ENCODE results near the gene MTHFR. TPM values are rescaled to one million over a fixed set of nuclear protein-coding genes. Genes with fewer than 3 reads are reported as not detected.

Gene MTHFR
- total and polyA plus RNA-seq, 2 of the 4 experiments (the other 2 are of a cell fraction) = 7.3 to 7.4 TPM

GRCh38 chr1:11741919-11742558 is 63.7 kb downstream of the MTHFR start:
- H3K36me3 ChIP-seq (ENCODE audit: control insufficient read depth, insufficient read depth, low read length) = peaks cover 6% of the 10 kb centered on the region
- no peak overlapping the region for H3K4me2 ChIP-seq (ENCODE audit: low read depth, low read length)
- no peaks in the 10 kb centered on the region for H3K9me3 ChIP-seq (ENCODE audit: control insufficient read depth, insufficient read depth, low read length)
- H3K18ac ChIP-seq (ENCODE audit: low read depth, low read length) = no peak overlapping the region
- no peak overlapping the region for H3K27ac ChIP-seq (ENCODE audit: insufficient read depth, low read length)
- H2BK15ac ChIP-seq (ENCODE audit: low read depth, low read length) = no peak overlapping the region
- H3K9me1 ChIP-seq (ENCODE audit: insufficient read depth, low read length) = peaks cover 7% of the 10 kb centered on the region; the same call in 1 of the 2 replicates
- ATAC-seq (ENCODE audit: low read depth) = no peak
- no peak overlapping the region for H3K14ac ChIP-seq (replicated peaks; ENCODE audit: low read depth, low read length)
- no peak overlapping the region for H2BK5ac ChIP-seq (ENCODE audit: low read depth, low read length, poor library complexity, severe bottlenecking)
- in situ Hi-C loops (cut with MboI; ENCODE audit: low sequenced_read_pairs) (no loop called here), dilution Hi-C loops (cut with HindIII; ENCODE audit: low sequenced_read_pairs, unreplicated experiment) (no loop called here), intact Hi-C loops (cut with micrococcal nuclease) (no loop called here)
- H2BK20ac ChIP-seq (ENCODE audit: low read depth, low read length) = no peak overlapping the region
- CTCF ChIA-PET = no interaction called here
- no peak overlapping the region for H2AFZ ChIP-seq (replicated peaks; ENCODE audit: low read length, poor library complexity)
- H2AK9ac ChIP-seq (replicated peaks; ENCODE audit: low read depth, low read length, poor library complexity) = no peak overlapping the region
- peaks cover 4% of the 10 kb centered on the region; the same call in 1 of the 2 replicates for H4K20me1 ChIP-seq (ENCODE audit: insufficient read depth, low read length)
- no peak overlapping the region for H4K8ac ChIP-seq (ENCODE audit: low read depth in 2 of 2, low read length in 2 of 2)
- no peak overlapping the region for H4K5ac ChIP-seq (ENCODE audit: low read depth, low read length)
- no peak overlapping the region for H3K4me3 ChIP-seq (ENCODE audit: insufficient read depth, low read depth, low read length)
- H3K79me1 ChIP-seq (ENCODE audit: low read depth in 1 of 2, low read length in 2 of 2) = peaks cover 22 to 27% of the 10 kb centered on the region in 2 experiments
- no peak overlapping the region for H2BK120ac ChIP-seq (ENCODE audit: low read depth, low read length)
- H3K23ac ChIP-seq (ENCODE audit: low read depth, low read length) = no peak overlapping the region
- no peak overlapping the region for H3K9ac ChIP-seq (ENCODE audit: low read depth, low read length)
- no peak overlapping the region for H2AK5ac ChIP-seq (ENCODE audit: low read depth, low read length)
- POLR2A ChIA-PET (ENCODE audit: unreplicated experiment) = no interaction called here
- no peak for DNase-seq
- no peak overlapping the region for H3K56ac ChIP-seq (ENCODE audit: extremely low read depth, insufficient read depth, low read length)
- BruUV-seq (replicated peaks) = no TSS peak
- H3K27me3 ChIP-seq (ENCODE audit: control insufficient read depth, insufficient read depth, low read length) = no peaks in the 10 kb centered on the region
- 100% methylated on average over 2 of the region's 5 CpGs; no CpG with 5 or more reads in 1 of the 2 experiments for WGBS, 2 experiments (ENCODE audit: extremely low coverage in 2 of 2, insufficient read length in 1 of 2)
- no peak overlapping the region for H3K4ac ChIP-seq (ENCODE audit: low read depth, low read length)
- H3K4me1 ChIP-seq (ENCODE audit: control insufficient read depth, insufficient read depth, low read length) = 0 out of 2 replicates have a peak, but pooled peaks cover 2% of the 10 kb centered on the region
- no peak for TF ChIP-seq BHLHE40 (IDR thresholded peaks at IDR 0.05; ENCODE audit: low read depth, low read length)
- H4K91ac ChIP-seq (ENCODE audit: insufficient read depth, low read depth, low read length) = no peak overlapping the region
